ENCODE results near the gene ARPC1B. TPM values are rescaled to one million over a fixed set of nuclear protein-coding genes. Genes with fewer than 3 reads are reported as not detected.

The ARPC1B gene
- total and polyA plus RNA-seq, 2 of the 4 experiments (the other 2 are of a cell fraction), result 351 to 488 TPM

GRCh38 chr7:99422625-99423024 lies 48.1 kb downstream of the ARPC1B start:
- Histone ChIP-seq H2AFZ (replicated peaks; ENCODE audit: low read length, poor library complexity) (no peak overlapping the region), H4K5ac (ENCODE audit: low read depth, low read length) (no peak overlapping the region), H3K14ac (replicated peaks; ENCODE audit: low read depth, low read length) (no peak overlapping the region), H3K56ac (ENCODE audit: extremely low read depth, insufficient read depth, low read length) (no peak overlapping the region), H3K4me1 (ENCODE audit: control insufficient read depth, insufficient read depth, low read length) (no peaks in the 10 kb centered on the region), H3K23ac (ENCODE audit: low read depth, low read length) (no peak overlapping the region), H2AK9ac (replicated peaks; ENCODE audit: low read depth, low read length, poor library complexity) (no peak overlapping the region), H3K9ac (ENCODE audit: low read depth, low read length) (no peak overlapping the region), H3K9me3 (ENCODE audit: control insufficient read depth, insufficient read depth, low read length) (no peaks in the 10 kb centered on the region), H3K27me3 (ENCODE audit: control insufficient read depth, insufficient read depth, low read length) (no peaks in the 10 kb centered on the region), H3K36me3 (ENCODE audit: control insufficient read depth, insufficient read depth, low read length) (peaks cover 59% of the 10 kb centered on the region), H2BK20ac (ENCODE audit: low read depth, low read length) (no peak overlapping the region), H2BK120ac (ENCODE audit: low read depth, low read length) (no peak overlapping the region), H2BK5ac (ENCODE audit: low read depth, low read length, poor library complexity, severe bottlenecking) (no peak overlapping the region), H4K20me1 (ENCODE audit: insufficient read depth, low read length) (peaks cover 11% of the 10 kb centered on the region), H2AK5ac (ENCODE audit: low read depth, low read length) (no peak overlapping the region), H4K91ac (ENCODE audit: insufficient read depth, low read depth, low read length) (no peak overlapping the region), H3K79me1 (ENCODE audit: low read depth in 1 of 2, low read length in 2 of 2) (peaks cover 0 to 9% of the 10 kb centered on the region in 2 experiments), H3K27ac (ENCODE audit: insufficient read depth, low read length) (no peak overlapping the region), H3K18ac (ENCODE audit: low read depth, low read length) (no peak overlapping the region), H3K9me1 (ENCODE audit: insufficient read depth, low read length) (no peaks in the 10 kb centered on the region), H3K4me2 (ENCODE audit: low read depth, low read length) (no peak overlapping the region), H2BK15ac (ENCODE audit: low read depth, low read length) (no peak overlapping the region), H3K4ac (ENCODE audit: low read depth, low read length) (no peak overlapping the region), H3K4me3 (ENCODE audit: insufficient read depth, low read depth, low read length) (no peak overlapping the region), H4K8ac (ENCODE audit: low read depth in 2 of 2, low read length in 2 of 2) (no peak overlapping the region)
- intact Hi-C loops (cut with micrococcal nuclease), result no loop called here
- no CpG with 5 or more reads among the region's 5 CpGs for WGBS, 2 experiments (ENCODE audit: extremely low coverage in 2 of 2, insufficient read length in 1 of 2)
- dilution Hi-C loops (cut with HindIII; ENCODE audit: low sequenced_read_pairs, unreplicated experiment), result no loop called here
- ChIA-PET CTCF (no interaction called here), POLR2A (ENCODE audit: unreplicated experiment) (no interaction called here)
- TF ChIP-seq FOS (IDR thresholded peaks at IDR 0.05; ENCODE audit: low read depth, low read length) (no peak), MXI1 (IDR thresholded peaks at IDR 0.05; ENCODE audit: borderline replicate concordance, low read depth, low read length) (no peak), USF2 (IDR thresholded peaks at IDR 0.05; ENCODE audit: low read depth, low read length) (no peak), RAD21 (IDR thresholded peaks at IDR 0.05; ENCODE audit: low read length) (no peak), ELK1 (IDR thresholded peaks at IDR 0.05; ENCODE audit: borderline replicate concordance, low read depth, low read length) (no peak), MAZ (IDR thresholded peaks at IDR 0.05; ENCODE audit: borderline replicate concordance, low read depth, low read length) (no peak), CEBPB (IDR thresholded peaks at IDR 0.05; ENCODE audit: low read depth, low read length) (no peak), MAFK (IDR thresholded peaks at IDR 0.05; ENCODE audit: low read depth, low read length) (no peak), RFX5 (IDR thresholded peaks at IDR 0.05; ENCODE audit: low read depth, low read length) (no peak), POLR2A (IDR thresholded peaks at IDR 0.05; ENCODE audit: low read depth, low read length) (no peak)
- ATAC-seq (ENCODE audit: low read depth) (no peak), DNase-seq (no peak)
- no TSS peak for BruUV-seq (replicated peaks)
- in situ Hi-C loops (cut with MboI; ENCODE audit: low sequenced_read_pairs), result no loop called here
